GM19397 (cell line): Measurements from ENCODE around the gene SIPA1L3.

Experiments used
- ATAC-seq: cut with Tn5 transposase; IDR thresholded peaks from one replicate; pipeline ENCODE4 v1.9.1; 2021; ENCODE audit warnings: mild to moderate bottlenecking, moderate library complexity; ENCODE audit not compliant: unreplicated experiment

The SIPA1L3 gene

DNA sequence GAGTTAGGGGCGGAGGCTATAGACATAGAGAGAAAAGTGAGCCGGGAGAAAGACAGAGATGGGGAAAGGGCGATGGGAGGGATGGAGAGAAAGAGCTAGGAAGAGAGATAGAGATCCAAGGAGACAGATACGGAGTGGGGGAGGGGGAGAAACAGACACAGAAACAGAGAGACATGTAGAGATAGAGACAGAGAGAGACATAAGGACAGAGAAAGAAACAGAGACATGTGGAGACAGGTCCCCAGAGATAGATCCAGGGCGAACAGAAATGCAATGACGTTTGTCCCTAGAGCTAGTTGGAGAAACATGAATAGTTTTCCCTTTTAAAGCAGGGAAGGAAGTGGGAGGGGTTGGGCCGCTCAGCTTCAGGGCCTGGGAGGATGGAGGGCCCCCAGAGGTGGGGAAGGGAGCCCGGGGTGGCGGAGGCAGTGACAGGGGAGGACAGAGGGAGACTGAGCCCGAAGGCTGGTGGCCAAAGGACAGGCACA lies 344.6 kb downstream of the SIPA1L3 start:
- no peak for ATAC-seq

- ATAC-seq, result no peak
Observed at GRCh38 chr19:38252385-38252784, 345.4 kb downstream of the SIPA1L3 start.

DNA sequence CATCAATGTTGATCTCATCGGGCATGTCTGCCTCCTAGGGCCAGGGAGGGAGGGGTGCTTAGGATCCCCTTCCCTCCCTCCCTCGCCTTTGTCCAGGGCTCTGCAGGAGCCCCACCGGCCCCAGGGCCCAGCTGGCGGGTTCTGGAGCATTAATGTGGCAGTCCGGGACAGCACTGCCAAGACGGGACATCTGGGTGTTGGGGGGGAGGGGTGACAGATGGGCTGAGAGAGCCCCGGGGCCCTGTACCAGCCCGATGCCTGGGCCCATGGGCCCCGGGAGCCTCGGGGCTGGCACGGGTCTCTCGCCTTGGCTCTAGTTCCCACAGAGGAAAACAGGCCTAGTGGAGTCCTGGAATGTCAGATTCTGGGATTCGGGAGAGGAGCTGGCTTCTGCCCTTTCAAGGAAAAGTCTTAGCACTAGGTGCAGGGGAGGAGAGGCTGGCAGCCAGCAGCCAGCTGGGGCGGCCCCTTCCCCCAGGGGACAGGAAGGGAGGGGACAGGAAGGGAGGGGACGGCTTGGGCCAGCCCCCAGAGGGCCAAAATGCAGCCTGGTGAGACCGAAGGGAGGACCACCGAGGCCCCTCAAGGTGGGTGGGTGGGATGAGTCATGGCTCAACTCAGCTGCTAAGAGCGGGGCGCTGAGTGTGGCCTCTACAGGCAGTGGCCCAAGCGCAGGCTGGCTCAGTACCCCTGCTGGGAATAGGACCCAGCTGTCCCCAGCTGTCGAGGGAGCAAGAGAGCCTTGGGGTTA lies 346.1 kb downstream of the SIPA1L3 start:
- no peak for ATAC-seq

DNA sequence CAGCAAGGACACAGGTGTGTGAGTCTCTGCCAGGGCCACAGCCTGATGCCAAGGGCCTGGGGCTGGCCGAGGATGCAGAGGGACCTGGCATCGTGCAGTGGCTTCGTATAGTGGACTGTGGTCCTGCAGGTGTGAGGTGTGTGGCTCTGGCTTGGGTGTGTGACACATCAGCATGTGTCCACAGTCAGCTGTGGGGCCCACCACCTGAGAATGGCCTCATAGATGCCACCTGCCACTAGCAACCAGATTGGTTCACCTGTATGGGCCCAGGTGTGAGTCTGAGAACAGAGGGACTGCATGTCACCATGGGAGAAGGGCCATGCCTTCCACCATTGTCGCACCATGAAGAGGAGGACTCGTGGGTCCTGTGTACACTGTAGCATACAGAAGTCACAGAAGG lies 346.8 kb downstream of the SIPA1L3 start:
- ATAC-seq, result no peak

DNA sequence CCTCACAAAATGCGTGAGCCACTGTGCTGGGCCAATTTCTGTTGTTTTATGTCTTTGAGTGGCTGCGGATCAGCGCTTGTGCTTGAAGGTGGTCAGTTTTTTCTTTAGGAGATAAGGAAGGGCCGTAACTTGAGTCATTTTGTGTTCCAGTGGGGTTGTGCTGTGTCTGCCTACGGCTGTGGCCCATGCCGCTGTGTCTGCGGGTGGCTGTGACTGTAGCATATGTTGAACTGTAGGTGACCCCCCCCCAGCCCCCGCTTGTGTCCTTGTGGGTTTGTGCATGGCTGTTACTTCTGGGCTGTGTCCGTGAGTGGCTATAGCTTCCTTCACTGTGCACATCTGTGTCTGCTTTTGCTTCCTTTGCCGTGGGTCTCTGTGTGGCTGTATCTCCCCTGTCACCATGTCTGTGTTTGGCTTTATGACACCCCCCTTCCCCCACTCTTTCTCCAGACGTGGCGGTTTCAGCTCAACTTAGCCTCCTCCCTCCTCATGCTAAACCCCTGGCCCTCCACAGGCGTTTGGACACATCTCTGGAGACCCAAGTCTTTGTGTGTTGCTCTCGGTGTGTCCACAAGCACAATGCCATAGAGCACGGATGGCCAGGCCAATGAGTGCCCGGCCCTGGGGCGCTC lies 348.5 kb downstream of the SIPA1L3 start:
- ATAC-seq, result no peak
